GM18505 (cell line): ENCODE measurements around the gene MUC5AC.
"Not testable (repeated sequence)": the region's sequence is repeated elsewhere in the genome, so short reads cannot be mapped to it uniquely, and the experiment has no call there.

Experiments
- ATAC-seq: cut with Tn5 transposase; IDR thresholded peaks from one replicate; pipeline ENCODE4 v1.9.1; 2021; ENCODE audit not compliant: unreplicated experiment
- POLR2A ChIP-seq: IDR thresholded peaks from 4 replicates; pipeline ENCODE4 v1.6.1; 2011; ENCODE audit warnings: borderline replicate concordance; ENCODE audit not compliant: insufficient read depth, insufficient read length; ENCODE audit errors: extremely low read depth

The MUC5AC gene, protein sequence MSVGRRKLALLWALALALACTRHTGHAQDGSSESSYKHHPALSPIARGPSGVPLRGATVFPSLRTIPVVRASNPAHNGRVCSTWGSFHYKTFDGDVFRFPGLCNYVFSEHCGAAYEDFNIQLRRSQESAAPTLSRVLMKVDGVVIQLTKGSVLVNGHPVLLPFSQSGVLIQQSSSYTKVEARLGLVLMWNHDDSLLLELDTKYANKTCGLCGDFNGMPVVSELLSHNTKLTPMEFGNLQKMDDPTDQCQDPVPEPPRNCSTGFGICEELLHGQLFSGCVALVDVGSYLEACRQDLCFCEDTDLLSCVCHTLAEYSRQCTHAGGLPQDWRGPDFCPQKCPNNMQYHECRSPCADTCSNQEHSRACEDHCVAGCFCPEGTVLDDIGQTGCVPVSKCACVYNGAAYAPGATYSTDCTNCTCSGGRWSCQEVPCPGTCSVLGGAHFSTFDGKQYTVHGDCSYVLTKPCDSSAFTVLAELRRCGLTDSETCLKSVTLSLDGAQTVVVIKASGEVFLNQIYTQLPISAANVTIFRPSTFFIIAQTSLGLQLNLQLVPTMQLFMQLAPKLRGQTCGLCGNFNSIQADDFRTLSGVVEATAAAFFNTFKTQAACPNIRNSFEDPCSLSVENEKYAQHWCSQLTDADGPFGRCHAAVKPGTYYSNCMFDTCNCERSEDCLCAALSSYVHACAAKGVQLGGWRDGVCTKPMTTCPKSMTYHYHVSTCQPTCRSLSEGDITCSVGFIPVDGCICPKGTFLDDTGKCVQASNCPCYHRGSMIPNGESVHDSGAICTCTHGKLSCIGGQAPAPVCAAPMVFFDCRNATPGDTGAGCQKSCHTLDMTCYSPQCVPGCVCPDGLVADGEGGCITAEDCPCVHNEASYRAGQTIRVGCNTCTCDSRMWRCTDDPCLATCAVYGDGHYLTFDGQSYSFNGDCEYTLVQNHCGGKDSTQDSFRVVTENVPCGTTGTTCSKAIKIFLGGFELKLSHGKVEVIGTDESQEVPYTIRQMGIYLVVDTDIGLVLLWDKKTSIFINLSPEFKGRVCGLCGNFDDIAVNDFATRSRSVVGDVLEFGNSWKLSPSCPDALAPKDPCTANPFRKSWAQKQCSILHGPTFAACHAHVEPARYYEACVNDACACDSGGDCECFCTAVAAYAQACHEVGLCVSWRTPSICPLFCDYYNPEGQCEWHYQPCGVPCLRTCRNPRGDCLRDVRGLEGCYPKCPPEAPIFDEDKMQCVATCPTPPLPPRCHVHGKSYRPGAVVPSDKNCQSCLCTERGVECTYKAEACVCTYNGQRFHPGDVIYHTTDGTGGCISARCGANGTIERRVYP (N-terminal part only)

DNA sequence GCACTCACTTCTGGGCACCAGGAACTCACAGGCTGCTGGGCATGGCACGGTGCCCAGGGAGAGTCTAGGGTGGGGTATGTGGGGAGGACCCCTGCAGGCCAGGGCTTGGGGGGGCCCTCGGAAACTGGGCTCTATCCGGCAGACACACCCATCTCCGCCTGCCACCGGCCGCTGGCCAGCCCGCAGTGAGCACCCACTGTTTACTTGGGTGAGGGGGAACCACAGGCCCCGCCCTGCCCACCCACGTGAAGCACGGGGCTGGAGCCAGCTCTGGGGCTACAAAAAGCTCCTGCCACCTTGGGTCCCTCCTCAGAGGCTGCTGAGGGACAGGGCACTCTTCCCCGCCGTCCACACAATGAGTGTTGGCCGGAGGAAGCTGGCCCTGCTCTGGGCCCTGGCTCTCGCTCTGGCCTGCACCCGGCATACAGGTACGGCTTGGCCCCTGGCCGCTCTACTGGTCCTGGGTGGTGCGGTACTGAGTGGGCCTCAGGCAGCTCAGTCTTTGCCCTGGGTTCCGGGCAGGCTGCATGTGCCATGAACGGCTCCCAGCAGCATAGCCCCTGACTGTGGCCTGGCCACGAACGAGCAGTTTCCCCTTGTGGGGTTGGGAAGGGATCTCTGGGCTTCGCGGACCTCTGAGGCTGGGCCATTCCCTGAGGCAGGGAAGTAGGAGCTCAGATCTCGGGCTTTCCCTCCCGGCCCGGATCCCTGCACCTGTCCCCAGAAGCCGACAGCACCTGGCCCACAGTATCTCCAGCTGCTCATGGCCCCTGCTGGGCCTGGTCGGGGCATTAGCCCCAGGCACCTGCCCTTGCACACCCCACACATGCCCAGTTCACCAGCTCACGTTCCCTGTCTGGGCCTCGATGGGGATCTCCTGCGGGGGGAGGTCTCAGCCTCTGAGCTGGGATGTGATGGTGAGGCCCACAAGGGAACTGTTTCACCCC lies at the start of gene MUC5AC:
Gene MUC5AC, plus strand, starts transcription at position 309 of the 947 bp plus-strand sequence. Its CDS starts 47 bp downstream, at position 356.
- ATAC-seq, result no peak
- TF ChIP-seq POLR2A, result no peak

DNA sequence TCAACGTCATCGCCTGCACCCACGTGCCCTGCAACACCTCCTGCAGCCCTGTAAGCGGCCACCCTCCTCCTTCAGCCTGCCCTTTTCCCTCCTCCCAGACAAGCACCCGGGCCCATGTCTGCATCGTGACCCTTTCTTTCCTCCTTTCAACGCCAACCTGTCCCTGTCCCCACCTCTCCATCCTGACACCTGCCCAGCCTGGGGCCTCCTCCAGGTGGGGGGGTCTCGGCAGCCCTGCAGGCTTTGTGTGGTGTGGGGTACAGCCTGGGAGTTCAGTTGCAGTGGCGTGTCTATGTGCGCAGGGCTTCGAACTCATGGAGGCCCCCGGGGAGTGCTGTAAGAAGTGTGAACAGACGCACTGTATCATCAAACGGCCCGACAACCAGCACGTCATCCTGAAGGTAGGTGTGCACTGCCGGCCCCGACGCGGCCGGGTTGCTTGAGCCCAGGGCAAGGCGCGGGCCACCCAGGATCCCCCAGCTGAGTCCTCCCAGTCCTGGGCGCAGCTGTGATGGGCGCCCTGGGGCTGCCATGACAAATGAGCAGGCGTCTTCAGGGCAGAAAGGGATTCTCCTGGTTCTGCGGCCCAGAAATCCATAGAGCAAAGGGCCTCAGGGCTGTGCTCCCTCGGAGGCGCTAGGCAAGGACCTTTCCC lies 49.4 kb upstream of the MUC5AC start:
- ATAC-seq, result no peak
- TF ChIP-seq POLR2A, result no peak

DNA sequence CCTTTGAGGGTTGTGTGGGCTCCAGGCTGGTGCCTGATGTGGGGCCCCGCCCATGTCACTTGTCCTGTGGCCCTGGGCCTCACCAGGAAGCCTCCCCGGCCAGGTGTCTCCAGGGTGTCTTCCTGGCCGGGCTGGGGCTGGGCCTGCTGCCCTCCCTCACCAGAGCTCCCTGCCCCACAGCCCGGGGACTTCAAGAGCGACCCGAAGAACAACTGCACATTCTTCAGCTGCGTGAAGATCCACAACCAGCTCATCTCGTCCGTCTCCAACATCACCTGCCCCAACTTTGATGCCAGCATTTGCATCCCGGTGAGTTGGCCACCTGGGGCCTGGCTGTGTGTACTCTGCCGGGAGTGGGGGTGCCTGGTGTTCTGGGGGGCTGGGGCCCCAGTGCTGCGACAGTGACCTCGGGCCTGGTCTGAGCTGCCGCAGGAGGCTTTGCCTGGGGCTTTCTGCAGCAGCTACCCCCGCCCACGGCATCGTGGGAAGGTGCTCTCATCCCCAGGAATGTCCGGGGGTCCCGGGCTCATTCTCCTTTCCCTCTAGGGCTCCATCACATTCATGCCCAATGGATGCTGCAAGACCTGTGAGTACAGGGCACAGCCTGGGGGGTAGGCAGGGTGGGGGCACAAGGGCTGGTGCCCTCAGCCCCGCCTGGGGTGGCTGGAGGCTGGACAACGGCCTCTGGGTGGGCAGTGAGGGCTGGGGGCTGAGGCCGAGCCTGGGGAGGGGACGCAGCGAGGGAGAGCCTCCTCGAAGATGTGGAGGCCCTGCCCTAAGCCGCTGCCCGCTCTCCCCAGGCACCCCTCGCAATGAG lies 48.4 kb upstream of the MUC5AC start:
- TF ChIP-seq POLR2A, result no peak
- ATAC-seq, result no peak

DNA sequence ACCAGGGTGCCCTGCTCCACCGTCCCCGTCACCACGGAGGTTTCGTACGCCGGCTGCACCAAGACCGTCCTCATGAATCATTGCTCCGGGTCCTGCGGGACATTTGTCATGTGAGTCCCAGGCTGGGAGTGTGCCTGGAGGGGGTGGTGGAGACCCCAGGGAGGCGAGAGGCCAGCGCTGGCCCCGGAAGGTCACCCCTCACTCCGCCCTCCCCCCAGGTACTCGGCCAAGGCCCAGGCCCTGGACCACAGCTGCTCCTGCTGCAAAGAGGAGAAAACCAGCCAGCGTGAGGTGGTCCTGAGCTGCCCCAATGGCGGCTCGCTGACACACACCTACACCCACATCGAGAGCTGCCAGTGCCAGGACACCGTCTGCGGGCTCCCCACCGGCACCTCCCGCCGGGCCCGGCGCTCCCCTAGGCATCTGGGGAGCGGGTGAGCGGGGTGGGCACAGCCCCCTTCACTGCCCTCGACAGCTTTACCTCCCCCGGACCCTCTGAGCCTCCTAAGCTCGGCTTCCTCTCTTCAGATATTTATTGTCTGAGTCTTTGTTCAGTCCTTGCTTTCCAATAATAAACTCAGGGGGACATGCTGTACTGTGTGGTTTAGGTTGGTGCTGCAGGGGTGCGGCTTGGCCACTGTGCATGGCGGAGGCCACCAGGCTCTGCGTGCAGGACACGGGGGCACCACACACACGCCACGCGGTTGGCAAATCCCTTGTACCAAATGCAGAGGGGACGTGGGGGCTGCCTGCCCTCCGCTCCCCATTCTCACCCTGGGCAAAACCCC lies 47.6 kb upstream of the MUC5AC start:
- TF ChIP-seq POLR2A, result no peak
- ATAC-seq, result no peak

DNA sequence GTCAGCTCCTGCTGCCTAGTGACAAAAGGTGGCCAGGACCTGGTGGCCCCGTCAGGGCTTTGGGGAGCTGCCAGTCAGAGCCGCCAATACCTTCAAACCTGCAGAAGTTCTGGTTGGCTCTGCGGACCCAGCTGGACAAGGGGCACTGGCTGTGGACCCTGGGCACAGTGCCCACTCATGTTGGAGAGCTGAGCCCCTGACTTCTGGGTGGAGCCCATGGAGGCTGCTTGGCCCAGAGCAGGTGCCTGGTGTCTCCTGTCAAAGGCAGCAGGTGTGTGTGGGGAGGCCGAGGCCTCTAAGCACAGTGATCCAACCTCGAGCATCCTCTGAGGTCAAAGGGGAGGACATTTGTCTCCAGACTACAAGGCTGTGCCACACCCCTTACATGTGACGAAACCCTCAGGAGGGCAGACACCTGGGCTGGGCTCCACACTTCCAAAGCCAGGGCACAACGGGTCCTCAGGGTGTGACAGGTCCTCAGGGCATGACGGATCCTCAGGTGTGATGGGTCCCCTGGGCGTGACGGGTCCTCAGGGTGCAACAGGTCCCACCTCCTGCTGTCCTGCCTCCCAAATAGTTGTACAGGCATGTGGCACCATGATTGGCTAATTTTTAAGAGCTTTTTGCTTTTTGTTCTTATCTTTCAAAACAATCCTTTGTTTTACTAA lies 46.1 kb upstream of the MUC5AC start:
- no peak for TF ChIP-seq POLR2A
- ATAC-seq, result no peak

DNA sequence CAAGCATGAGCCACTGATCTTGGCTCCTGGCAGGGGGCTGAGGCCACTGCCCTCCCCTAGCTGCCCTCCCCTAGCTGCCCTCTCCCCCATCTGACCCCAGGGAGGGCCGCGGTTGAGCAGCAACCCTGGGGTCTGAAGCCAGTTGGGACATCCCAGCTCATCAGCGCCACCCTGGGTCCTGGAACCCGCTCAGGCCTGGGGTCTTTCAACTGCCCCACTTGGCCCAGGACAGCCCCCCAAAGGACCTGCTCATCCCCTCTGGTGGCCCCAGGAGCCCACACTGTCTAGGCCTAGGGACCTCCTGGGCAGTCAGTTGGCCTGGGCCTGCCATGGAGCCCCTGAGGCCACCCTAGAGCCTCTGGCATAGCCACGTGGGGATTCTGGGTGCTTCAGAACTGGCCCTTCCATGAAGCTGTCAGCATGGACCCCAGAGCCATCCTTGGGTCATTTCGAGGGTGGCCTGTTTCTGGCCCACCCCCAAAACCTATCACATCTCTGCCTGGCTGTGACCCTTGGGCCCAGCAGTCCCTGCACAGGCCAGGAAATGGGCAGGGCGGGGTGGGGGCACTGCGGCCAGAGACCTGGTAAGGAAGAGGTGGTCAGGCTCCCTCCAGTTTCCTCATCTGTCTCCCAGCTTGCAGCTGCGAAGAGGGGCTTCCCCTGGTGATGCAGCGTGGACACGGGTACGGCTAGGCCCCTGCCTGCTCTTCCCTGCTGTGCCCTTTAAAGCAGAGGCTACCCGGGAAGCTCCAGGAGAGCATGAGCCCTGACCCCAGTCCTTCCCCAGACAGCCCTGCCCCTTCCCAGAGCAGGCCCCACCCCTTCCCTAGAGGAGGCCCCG lies 45.2 kb upstream of the MUC5AC start:
- TF ChIP-seq POLR2A, result no peak
- ATAC-seq, result no peak

DNA sequence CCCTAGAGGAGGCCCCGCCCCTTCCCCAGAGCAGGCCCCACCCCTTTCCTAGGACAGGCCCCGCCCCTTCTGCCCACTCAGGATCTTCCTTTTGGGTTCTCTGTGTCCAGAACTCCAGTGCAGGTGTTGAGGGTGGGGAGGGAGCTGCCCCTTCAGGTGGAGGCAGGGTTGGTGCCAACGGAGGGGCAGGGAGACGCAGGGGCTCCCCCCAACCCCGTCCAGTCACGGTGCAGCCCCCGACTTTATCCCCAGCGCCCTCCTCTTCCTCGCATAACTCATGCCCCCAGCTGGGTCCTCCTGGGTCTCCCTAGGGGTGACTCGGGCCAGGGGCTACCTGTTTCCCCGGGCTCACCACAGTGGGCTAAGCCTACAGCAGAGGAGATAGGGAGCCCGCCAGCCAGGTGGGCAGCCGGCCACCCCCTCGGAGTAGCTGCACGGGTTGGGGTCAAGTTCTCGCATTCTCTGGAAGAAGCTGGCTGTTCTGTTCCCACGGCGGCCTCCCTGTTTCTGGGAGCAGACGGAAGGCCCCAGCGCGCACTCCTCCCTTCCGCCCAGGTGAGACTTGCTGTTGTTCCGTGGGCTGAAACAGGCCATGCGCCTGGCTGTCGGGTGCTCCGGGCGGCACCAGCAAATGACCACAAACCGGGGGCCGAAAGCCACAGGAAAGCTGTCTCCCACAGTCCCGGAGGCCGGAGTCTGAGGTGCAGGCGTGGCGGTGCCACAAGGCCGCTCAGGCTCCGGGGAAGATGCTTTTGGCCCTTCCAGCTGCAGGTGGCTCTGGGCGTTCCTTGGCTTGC lies 44.1 kb upstream of the MUC5AC start:
- no peak for TF ChIP-seq POLR2A
- no peak for ATAC-seq

DNA sequence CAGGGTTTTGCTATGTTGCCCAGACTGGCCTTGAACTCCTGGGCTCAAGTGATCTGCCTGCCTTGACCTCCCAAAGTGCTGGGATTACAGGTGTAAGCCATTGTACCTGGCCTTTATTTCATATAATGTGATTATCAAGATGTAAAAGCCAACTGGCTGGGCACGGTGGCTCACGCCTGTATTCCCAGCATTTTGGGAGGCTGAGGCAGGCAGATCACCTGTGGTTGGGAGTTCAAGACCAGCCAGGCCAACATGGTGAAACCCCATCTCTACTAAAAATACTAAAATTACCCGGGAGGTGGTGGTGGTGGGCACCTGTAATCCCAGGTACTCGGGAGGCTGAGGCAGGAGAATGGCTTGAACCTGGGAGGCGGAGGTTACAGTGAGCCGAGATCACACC lies 42.5 kb upstream of the MUC5AC start:
- ATAC-seq, result not testable (repeated sequence)
